Measurements from ENCODE around the gene MYL4.

DNA sequence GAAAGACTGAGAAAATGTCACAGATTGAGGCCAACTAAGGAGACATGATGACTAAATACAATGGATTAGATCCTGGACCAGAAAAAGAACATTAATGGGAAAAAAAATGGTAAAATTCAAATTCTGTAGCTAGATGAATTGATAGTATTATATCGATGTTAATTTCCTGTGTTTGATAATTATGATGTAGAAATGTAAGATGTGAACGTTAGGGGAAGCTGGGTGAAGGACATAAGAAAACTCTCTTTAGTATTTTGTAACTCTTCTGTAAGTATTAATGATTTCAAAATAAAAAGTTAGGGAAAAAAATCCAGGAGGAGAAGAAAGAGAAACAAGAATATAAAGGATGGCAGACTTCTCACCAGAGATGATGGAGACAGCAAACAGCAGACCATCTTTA is 41.7 kb downstream of the MYL4 start:
- TF ChIP-seq, protein P1, sequence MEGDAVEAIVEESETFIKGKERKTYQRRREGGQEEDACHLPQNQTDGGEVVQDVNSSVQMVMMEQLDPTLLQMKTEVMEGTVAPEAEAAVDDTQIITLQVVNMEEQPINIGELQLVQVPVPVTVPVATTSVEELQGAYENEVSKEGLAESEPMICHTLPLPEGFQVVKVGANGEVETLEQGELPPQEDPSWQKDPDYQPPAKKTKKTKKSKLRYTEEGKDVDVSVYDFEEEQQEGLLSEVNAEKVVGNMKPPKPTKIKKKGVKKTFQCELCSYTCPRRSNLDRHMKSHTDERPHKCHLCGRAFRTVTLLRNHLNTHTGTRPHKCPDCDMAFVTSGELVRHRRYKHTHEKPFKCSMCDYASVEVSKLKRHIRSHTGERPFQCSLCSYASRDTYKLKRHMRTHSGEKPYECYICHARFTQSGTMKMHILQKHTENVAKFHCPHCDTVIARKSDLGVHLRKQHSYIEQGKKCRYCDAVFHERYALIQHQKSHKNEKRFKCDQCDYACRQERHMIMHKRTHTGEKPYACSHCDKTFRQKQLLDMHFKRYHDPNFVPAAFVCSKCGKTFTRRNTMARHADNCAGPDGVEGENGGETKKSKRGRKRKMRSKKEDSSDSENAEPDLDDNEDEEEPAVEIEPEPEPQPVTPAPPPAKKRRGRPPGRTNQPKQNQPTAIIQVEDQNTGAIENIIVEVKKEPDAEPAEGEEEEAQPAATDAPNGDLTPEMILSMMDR (conservative IDR thresholded peaks at IDR 0.05; ENCODE audit: low read depth, low read length), result no peak
- no peak for TF ChIP-seq EZH2phosphoT487 (IDR thresholded peaks at IDR 0.05; ENCODE audit: borderline replicate concordance, low read length)
- no peak for TF ChIP-seq EZH2 (IDR thresholded peaks at IDR 0.05; ENCODE audit: low read length, unreplicated experiment)

Measured in PC-3 (cell line).